Left ventricle myocardium inferior (tissue), 1 donor: Measurements from ENCODE around the gene RAB29. TPM values are rescaled to one million over a fixed set of nuclear protein-coding genes. Genes with fewer than 3 reads are reported as not detected.
"Not testable (repeated sequence)": the region's sequence is repeated elsewhere in the genome, so short reads cannot be mapped to it uniquely, and the experiment has no call there.

ENCODE experiments used
- DNase-seq: peaks from one replicate; pipeline ENCODE4 v3.0.0-alpha.2; 2020
- H3K27ac ChIP-seq: fragments of 200-600 bp; replicated peaks from 2 replicates; pipeline ENCODE4 v1.8.0; 2021
- H3K27me3 ChIP-seq: fragments of 200-600 bp; 2 replicates; pipeline ENCODE4 v1.8.0; 2021; ENCODE audit warnings: low read depth
- H3K36me3 ChIP-seq: fragments of 200-600 bp; 2 replicates; pipeline ENCODE4 v1.8.0; 2021
- H3K4me1 ChIP-seq: fragments of 200-600 bp; 2 replicates; pipeline ENCODE4 v1.8.0; 2021
- H3K4me3 ChIP-seq: fragments of 200-600 bp; 2 replicates; pipeline ENCODE4 v1.8.0; 2021; ENCODE audit warnings: mild to moderate bottlenecking, moderate library complexity
- H3K9me3 ChIP-seq: fragments of 200-600 bp; replicated peaks from 2 replicates; pipeline ENCODE4 v1.8.0; 2021
- CTCF ChIP-seq: fragments of 200-600 bp; IDR thresholded peaks from 2 replicates; pipeline ENCODE4 v1.8.0; 2021; ENCODE audit warnings: antibody characterized with exemption, mild to moderate bottlenecking, borderline replicate concordance
- intact Hi-C: fragments of 100-400 bp; cut with micrococcal nuclease; formaldehyde crosslinking; loops from one replicate; pipeline ENCODE4 v1.11.0; 2022
- long read RNA-seq: library from polyadenylated mRNA; unstranded; transcript quantifications from one replicate; pipeline ENCODE4 v2.0.0, GENCODE V29; 2021
- total RNA-seq: library from RNA; stranded (reverse); fragmentation: NEBNext Ultra II Directional; extraction: Animal tissue kit (Norgen Biotek cat#: 25700); gene quantifications from one replicate; pipeline ENCODE4 v1.2.1, GENCODE V29; 2021
- donor health status: DM: no; HTN: yes; CAD: no; lungs with severe emphysema.

Gene RAB29
- total RNA-seq, result 13.7 TPM
- long read RNA-seq, partial matches to known transcripts, result 0 of 18 reads
- long read RNA-seq, other reads (novel, unspliced or antisense), result 8 of 18 reads

DNA sequence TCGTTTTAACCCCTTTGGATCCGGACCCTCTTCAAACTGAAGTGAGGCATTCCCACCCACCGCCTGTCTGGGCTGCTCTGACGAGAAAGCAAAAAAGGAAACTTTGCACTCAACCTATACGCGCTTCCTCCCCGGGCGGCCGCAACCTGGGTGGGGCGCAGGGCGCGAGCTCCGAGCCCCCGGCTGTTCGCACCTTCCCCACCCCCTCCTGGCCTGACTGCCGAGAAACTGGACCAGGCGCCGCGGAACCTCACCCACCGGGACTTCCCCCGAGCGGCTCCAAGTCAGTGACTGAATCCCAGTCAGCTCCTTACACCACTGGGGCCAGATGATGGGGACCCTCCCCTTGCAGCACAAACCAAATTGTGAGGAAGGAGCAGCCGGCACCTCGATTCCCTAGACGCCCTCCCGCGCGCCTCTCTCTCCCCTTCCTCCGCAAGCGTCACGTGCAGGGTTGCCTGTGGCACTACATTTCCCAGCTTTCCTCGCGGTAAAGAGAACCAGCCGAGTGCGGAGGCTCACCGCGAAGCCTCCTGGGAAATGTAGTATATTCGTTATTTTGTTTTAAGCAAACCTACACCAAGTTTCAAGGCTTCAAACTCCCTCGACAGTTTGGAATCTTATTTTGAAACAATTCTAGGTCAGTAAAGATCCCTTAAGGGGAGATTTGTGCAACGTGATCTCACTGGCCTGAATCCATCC, at the start of gene RAB29:
Gene RAB29 (minus strand): TSS at position 468 of the 702 bp plus-strand sequence. CDS start 526 bp downstream, outside the sequence.
- Histone ChIP-seq H3K27me3 (no peaks in the 10 kb centered on the region), H3K4me3 (peak within 1 kb of the TSS; percentile 85), H3K27ac (peak within 1 kb of the TSS; percentile 60), H3K4me1 (peaks cover 20% of the 10 kb centered on the region), H3K36me3 (peaks cover 6% of the 10 kb centered on the region), H3K9me3 (no peaks in the 10 kb centered on the region)
- TF ChIP-seq CTCF, result no peak
- DNase-seq, result peak; percentile 80
- intact Hi-C loops, result no loop called here

DNA sequence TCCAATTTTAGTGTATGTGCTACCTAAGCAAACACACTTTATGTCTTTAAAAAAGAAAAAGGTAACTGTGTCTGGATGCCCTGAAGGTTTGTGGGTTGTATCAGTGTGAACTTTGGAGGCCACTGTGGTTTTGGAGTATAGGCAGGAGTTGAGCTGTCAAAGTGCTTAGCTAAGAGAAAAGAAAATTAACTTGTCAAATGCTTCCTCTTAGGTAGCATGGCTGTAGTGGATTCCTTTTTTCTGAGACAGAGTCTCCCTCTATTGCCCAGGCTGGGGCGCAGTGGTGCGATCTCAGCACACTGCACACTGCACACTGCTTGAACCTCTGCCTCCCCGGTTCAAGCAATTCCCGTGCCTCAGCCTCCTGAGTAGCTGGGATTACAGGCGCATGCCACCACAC, 48.9 kb upstream of the RAB29 start:
- Histone ChIP-seq H3K27ac (no peak overlapping the region), H3K9me3 (no peaks in the 10 kb centered on the region), H3K27me3 (no peaks in the 10 kb centered on the region), H3K4me1 (peaks cover 27% of the 10 kb centered on the region), H3K4me3 (no peak overlapping the region), H3K36me3 (no peaks in the 10 kb centered on the region)
- no peak for TF ChIP-seq CTCF
- DNase-seq, result no peak
- intact Hi-C loops, result no loop called here

GRCh38 chr1:205823260-205823659, 48.0 kb upstream of the RAB29 start:
- H3K4me3 ChIP-seq, H3K27me3 ChIP-seq, H3K9me3 ChIP-seq, H3K36me3 ChIP-seq, DNase-seq, H3K27ac ChIP-seq, intact Hi-C loops: not testable (repeated sequence)
- H3K4me1 ChIP-seq, result peaks cover 26% of the 10 kb centered on the region

GRCh38 chr1:205822397-205822796, 47.1 kb upstream of the RAB29 start:
- Histone ChIP-seq H3K9me3 (no peaks in the 10 kb centered on the region), H3K27ac (no peak overlapping the region), H3K27me3 (no peaks in the 10 kb centered on the region), H3K4me1 (peaks cover 20% of the 10 kb centered on the region), H3K4me3 (no peak overlapping the region), H3K36me3 (no peaks in the 10 kb centered on the region)
- TF ChIP-seq CTCF, result no peak
- intact Hi-C loops, result no loop called here
- no peak for DNase-seq

GRCh38 chr1:205817988-205818387, 42.7 kb upstream of the RAB29 start:
- Histone ChIP-seq H3K27ac (no peak overlapping the region), H3K4me3 (no peak overlapping the region), H3K27me3 (no peaks in the 10 kb centered on the region), H3K4me1 (peaks cover 24% of the 10 kb centered on the region), H3K9me3 (no peaks in the 10 kb centered on the region), H3K36me3 (no peaks in the 10 kb centered on the region)
- intact Hi-C loops, result no loop called here
- no peak for TF ChIP-seq CTCF
- no peak for DNase-seq

GRCh38 chr1:205817364-205817763, 42.1 kb upstream of the RAB29 start:
- Histone ChIP-seq H3K27ac (no peak overlapping the region), H3K4me3 (no peak overlapping the region), H3K36me3 (no peaks in the 10 kb centered on the region), H3K27me3 (no peaks in the 10 kb centered on the region), H3K9me3 (no peaks in the 10 kb centered on the region), H3K4me1 (peaks cover 29% of the 10 kb centered on the region)
- intact Hi-C loops, result no loop called here
- TF ChIP-seq CTCF, result no peak
- DNase-seq, result no peak
